Measurements from ENCODE around the gene ZNF594.
"Not testable (repeated sequence)": the region's sequence is repeated elsewhere in the genome, so short reads cannot be mapped to it uniquely, and the experiment has no call there.

DNA sequence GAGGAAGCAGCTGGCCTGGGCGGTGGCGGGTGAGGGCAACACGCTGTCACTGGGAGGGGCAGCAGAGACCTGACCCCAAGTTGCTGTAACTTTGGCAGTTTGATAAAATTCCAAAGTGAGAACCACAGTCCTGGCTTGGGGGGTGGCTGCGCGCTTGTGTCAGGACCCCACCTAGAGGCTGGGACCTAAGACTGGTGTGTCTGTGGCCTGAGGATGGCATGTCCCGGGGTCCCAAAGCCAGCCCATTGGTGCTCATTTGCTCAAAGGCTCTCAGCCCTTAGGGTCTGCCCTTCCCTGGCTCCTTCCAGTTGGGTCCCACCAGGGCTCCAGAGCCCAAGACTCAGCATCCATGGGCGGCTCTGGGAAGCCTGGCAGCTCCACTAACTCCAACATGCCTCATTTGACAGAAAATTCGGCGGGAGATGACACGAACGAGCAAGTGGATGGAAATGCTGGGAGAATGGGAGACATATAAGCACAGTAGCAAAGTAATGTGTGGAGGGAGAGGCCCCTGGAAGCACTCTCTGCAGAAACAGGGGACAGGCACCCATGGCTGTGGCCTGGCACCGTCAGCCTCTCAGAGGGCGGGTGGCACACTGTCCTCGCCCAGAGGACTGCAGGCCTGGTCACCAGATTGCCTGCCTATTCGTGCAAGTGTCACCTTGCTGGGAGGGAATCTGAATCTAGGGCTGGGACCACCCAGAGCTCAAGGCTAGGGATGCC, 59.0 kb downstream of the ZNF594 start:
- not testable (repeated sequence) for TF ChIP-seq EZH2 (IDR thresholded peaks at IDR 0.05; ENCODE audit: borderline replicate concordance, low read length)
- TF ChIP-seq, protein P1, sequence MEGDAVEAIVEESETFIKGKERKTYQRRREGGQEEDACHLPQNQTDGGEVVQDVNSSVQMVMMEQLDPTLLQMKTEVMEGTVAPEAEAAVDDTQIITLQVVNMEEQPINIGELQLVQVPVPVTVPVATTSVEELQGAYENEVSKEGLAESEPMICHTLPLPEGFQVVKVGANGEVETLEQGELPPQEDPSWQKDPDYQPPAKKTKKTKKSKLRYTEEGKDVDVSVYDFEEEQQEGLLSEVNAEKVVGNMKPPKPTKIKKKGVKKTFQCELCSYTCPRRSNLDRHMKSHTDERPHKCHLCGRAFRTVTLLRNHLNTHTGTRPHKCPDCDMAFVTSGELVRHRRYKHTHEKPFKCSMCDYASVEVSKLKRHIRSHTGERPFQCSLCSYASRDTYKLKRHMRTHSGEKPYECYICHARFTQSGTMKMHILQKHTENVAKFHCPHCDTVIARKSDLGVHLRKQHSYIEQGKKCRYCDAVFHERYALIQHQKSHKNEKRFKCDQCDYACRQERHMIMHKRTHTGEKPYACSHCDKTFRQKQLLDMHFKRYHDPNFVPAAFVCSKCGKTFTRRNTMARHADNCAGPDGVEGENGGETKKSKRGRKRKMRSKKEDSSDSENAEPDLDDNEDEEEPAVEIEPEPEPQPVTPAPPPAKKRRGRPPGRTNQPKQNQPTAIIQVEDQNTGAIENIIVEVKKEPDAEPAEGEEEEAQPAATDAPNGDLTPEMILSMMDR (IDR thresholded peaks at IDR 0.05; ENCODE audit: low read length): not testable (repeated sequence)
